Measurements from ENCODE around the gene SNRPF.
"Not testable (repeated sequence)": the region's sequence is repeated elsewhere in the genome, so short reads cannot be mapped to it uniquely, and the experiment has no call there.

The SNRPF gene

GRCh38 chr12:95836630-95837239 is 22.0 kb upstream of the SNRPF start:
- no peak overlapping the region for H3K27ac ChIP-seq (ENCODE audit: low read length)
- H3K27me3 ChIP-seq (ENCODE audit: low read depth, low read length): no peaks in the 10 kb centered on the region
- no peak overlapping the region for H3K4me3 ChIP-seq (ENCODE audit: low read depth in 1 of 2, low read length in 2 of 2)
- no peaks in the 10 kb centered on the region for H3K36me3 ChIP-seq (ENCODE audit: control insufficient read depth in 1 of 2, insufficient read depth in 2 of 2, low read length in 2 of 2)
- peaks cover 5 to 6% of the 10 kb centered on the region in 2 donors for H3K4me1 ChIP-seq (ENCODE audit: control insufficient read depth in 1 of 2, insufficient read depth in 2 of 2, low read length in 2 of 2)
- H3K9me3 ChIP-seq (ENCODE audit: control insufficient read depth in 1 of 2, low read length in 2 of 2): no peaks in the 10 kb centered on the region

- Histone ChIP-seq H3K9me3 (ENCODE audit: control insufficient read depth in 1 of 2, low read length in 2 of 2) (no peaks in the 10 kb centered on the region), H3K4me3 (ENCODE audit: low read depth in 1 of 2, low read length in 2 of 2) (no peak overlapping the region), H3K27ac (ENCODE audit: low read length) (no peak overlapping the region), H3K27me3 (ENCODE audit: low read depth, low read length) (no peaks in the 10 kb centered on the region), H3K4me1 (ENCODE audit: control insufficient read depth in 1 of 2, insufficient read depth in 2 of 2, low read length in 2 of 2) (peaks cover 5 to 6% of the 10 kb centered on the region in 2 donors), H3K36me3 (ENCODE audit: control insufficient read depth in 1 of 2, insufficient read depth in 2 of 2, low read length in 2 of 2) (no peaks in the 10 kb centered on the region)
Measured at GRCh38 chr12:95837240-95838038, 21.3 kb upstream of the SNRPF start.

- no peaks in the 10 kb centered on the region for H3K27me3 ChIP-seq (ENCODE audit: low read depth, low read length)
- no peak overlapping the region for H3K27ac ChIP-seq (ENCODE audit: low read length)
- no peaks in the 10 kb centered on the region for H3K9me3 ChIP-seq (ENCODE audit: control insufficient read depth in 1 of 2, low read length in 2 of 2)
- H3K36me3 ChIP-seq (ENCODE audit: control insufficient read depth in 1 of 2, insufficient read depth in 2 of 2, low read length in 2 of 2): no peaks in the 10 kb centered on the region
- H3K4me3 ChIP-seq (ENCODE audit: low read depth in 1 of 2, low read length in 2 of 2): no peak overlapping the region
- H3K4me1 ChIP-seq (ENCODE audit: control insufficient read depth in 1 of 2, insufficient read depth in 2 of 2, low read length in 2 of 2): peaks cover 5 to 6% of the 10 kb centered on the region in 2 donors
Measured at GRCh38 chr12:95838125-95838524, 20.6 kb upstream of the SNRPF start.

- H3K9me3 ChIP-seq (ENCODE audit: control insufficient read depth in 1 of 2, low read length in 2 of 2); H3K27ac ChIP-seq (ENCODE audit: low read length); H3K4me1 ChIP-seq (ENCODE audit: control insufficient read depth in 1 of 2, insufficient read depth in 2 of 2, low read length in 2 of 2); H3K36me3 ChIP-seq (ENCODE audit: control insufficient read depth in 1 of 2, insufficient read depth in 2 of 2, low read length in 2 of 2); H3K27me3 ChIP-seq (ENCODE audit: low read depth, low read length); H3K4me3 ChIP-seq (ENCODE audit: low read depth in 1 of 2, low read length in 2 of 2): not testable (repeated sequence)
Measured at GRCh38 chr12:95842426-95842825, 16.3 kb upstream of the SNRPF start.

GRCh38 chr12:95848575-95849388 is 10.0 kb upstream of the SNRPF start:
- no peak overlapping the region for H3K27ac ChIP-seq (ENCODE audit: low read length)
- H3K36me3 ChIP-seq (ENCODE audit: control insufficient read depth in 1 of 2, insufficient read depth in 2 of 2, low read length in 2 of 2): no peaks in the 10 kb centered on the region
- no peaks in the 10 kb centered on the region for H3K9me3 ChIP-seq (ENCODE audit: control insufficient read depth in 1 of 2, low read length in 2 of 2)
- no peaks in the 10 kb centered on the region for H3K27me3 ChIP-seq (ENCODE audit: low read depth, low read length)
- H3K4me3 ChIP-seq (ENCODE audit: low read depth in 1 of 2, low read length in 2 of 2): no peak overlapping the region
- H3K4me1 ChIP-seq (ENCODE audit: control insufficient read depth in 1 of 2, insufficient read depth in 2 of 2, low read length in 2 of 2): no peaks in the 10 kb centered on the region

- H3K9me3 ChIP-seq (ENCODE audit: control insufficient read depth in 1 of 2, low read length in 2 of 2): no peaks in the 10 kb centered on the region
- no peak overlapping the region for H3K27ac ChIP-seq (ENCODE audit: low read length)
- no peaks in the 10 kb centered on the region for H3K4me1 ChIP-seq (ENCODE audit: control insufficient read depth in 1 of 2, insufficient read depth in 2 of 2, low read length in 2 of 2)
- no peaks in the 10 kb centered on the region for H3K27me3 ChIP-seq (ENCODE audit: low read depth, low read length)
- H3K4me3 ChIP-seq (ENCODE audit: low read depth in 1 of 2, low read length in 2 of 2): no peak overlapping the region
- no peaks in the 10 kb centered on the region for H3K36me3 ChIP-seq (ENCODE audit: control insufficient read depth in 1 of 2, insufficient read depth in 2 of 2, low read length in 2 of 2)
Measured at GRCh38 chr12:95851606-95852005, 7.1 kb upstream of the SNRPF start.

GRCh38 chr12:95852133-95852532 is 6.6 kb upstream of the SNRPF start:
- H3K9me3 ChIP-seq (ENCODE audit: control insufficient read depth in 1 of 2, low read length in 2 of 2): no peaks in the 10 kb centered on the region
- no peak overlapping the region for H3K4me3 ChIP-seq (ENCODE audit: low read depth in 1 of 2, low read length in 2 of 2)
- no peaks in the 10 kb centered on the region for H3K27me3 ChIP-seq (ENCODE audit: low read depth, low read length)
- H3K36me3 ChIP-seq (ENCODE audit: control insufficient read depth in 1 of 2, insufficient read depth in 2 of 2, low read length in 2 of 2): no peaks in the 10 kb centered on the region
- no peak overlapping the region for H3K27ac ChIP-seq (ENCODE audit: low read length)
- no peaks in the 10 kb centered on the region for H3K4me1 ChIP-seq (ENCODE audit: control insufficient read depth in 1 of 2, insufficient read depth in 2 of 2, low read length in 2 of 2)

- Histone ChIP-seq H3K36me3 (ENCODE audit: control insufficient read depth in 1 of 2, insufficient read depth in 2 of 2, low read length in 2 of 2) (peaks cover 4 to 10% of the 10 kb centered on the region in 2 donors), H3K4me1 (ENCODE audit: control insufficient read depth in 1 of 2, insufficient read depth in 2 of 2, low read length in 2 of 2) (peaks cover 6 to 23% of the 10 kb centered on the region in 2 donors), H3K9me3 (ENCODE audit: control insufficient read depth in 1 of 2, low read length in 2 of 2) (no peaks in the 10 kb centered on the region), H3K4me3 (ENCODE audit: low read depth in 1 of 2, low read length in 2 of 2) (no peak overlapping the region), H3K27ac (ENCODE audit: low read length) (no peak overlapping the region), H3K27me3 (ENCODE audit: low read depth, low read length) (no peaks in the 10 kb centered on the region)
Measured at GRCh38 chr12:95857156-95857555, 1.6 kb upstream of the SNRPF start.

- no peaks in the 10 kb centered on the region for H3K27me3 ChIP-seq (ENCODE audit: low read depth, low read length)
- H3K4me3 ChIP-seq (ENCODE audit: low read depth in 1 of 2, low read length in 2 of 2): peak overlapping the region; percentile 95 to 96
- H3K4me1 ChIP-seq (ENCODE audit: control insufficient read depth in 1 of 2, insufficient read depth in 2 of 2, low read length in 2 of 2): peaks cover 6 to 23% of the 10 kb centered on the region in 2 donors
- H3K9me3 ChIP-seq (ENCODE audit: control insufficient read depth in 1 of 2, low read length in 2 of 2): no peaks in the 10 kb centered on the region
- H3K27ac ChIP-seq (ENCODE audit: low read length): no peak overlapping the region
- H3K36me3 ChIP-seq (ENCODE audit: control insufficient read depth in 1 of 2, insufficient read depth in 2 of 2, low read length in 2 of 2): peaks cover 10 to 17% of the 10 kb centered on the region in 2 donors
Measured at GRCh38 chr12:95857799-95858198, 953 bp upstream of the SNRPF start.

- Histone ChIP-seq H3K4me1 (ENCODE audit: control insufficient read depth in 1 of 2, insufficient read depth in 2 of 2, low read length in 2 of 2) (peaks cover 6 to 23% of the 10 kb centered on the region in 2 donors), H3K27me3 (ENCODE audit: low read depth, low read length) (no peaks in the 10 kb centered on the region), H3K27ac (ENCODE audit: low read length) (peak overlapping the region; percentile 90), H3K36me3 (ENCODE audit: control insufficient read depth in 1 of 2, insufficient read depth in 2 of 2, low read length in 2 of 2) (peaks cover 19 to 28% of the 10 kb centered on the region in 2 donors), H3K9me3 (ENCODE audit: control insufficient read depth in 1 of 2, low read length in 2 of 2) (no peaks in the 10 kb centered on the region), H3K4me3 (ENCODE audit: low read depth in 1 of 2, low read length in 2 of 2) (peak overlapping the region; percentile 95 to 96)
Measured at GRCh38 chr12:95859344-95859816, 628 bp downstream of the SNRPF start.
